SK-N-SH treated with all-trans-retinoic acid at 6 μM for 48 hours (cell line): ENCODE data around the gene KSR2.

Experiments
- ARNTL ChIP-seq: fragments of 450-650 bp; formaldehyde crosslinking; IDR thresholded peaks from 2 replicates; pipeline ENCODE4 v1.5.0; 2020; ENCODE audit warnings: low read depth, mild to moderate bottlenecking, moderate library complexity, borderline replicate concordance
- GLIS3 ChIP-seq: fragments of 250-450 bp; sonication (Bioruptor Pico); IDR thresholded peaks from 2 replicates; pipeline ENCODE4 v1.5.0; 2020; ENCODE audit warnings: mild to moderate bottlenecking, moderate library complexity
- ISL1 ChIP-seq: fragments of 250-450 bp; sonication (Bioruptor Pico); IDR thresholded peaks from 2 replicates; pipeline ENCODE4 v2.1.2; 2022; ENCODE audit warnings: mild to moderate bottlenecking, moderate library complexity
- OSR1 ChIP-seq: fragments of 250-450 bp; sonication (Bioruptor Pico); IDR thresholded peaks from 2 replicates; pipeline ENCODE4 v1.8.0; 2022; ENCODE audit warnings: moderate library complexity, mild to moderate bottlenecking, inconsistent platforms
- PATZ1 ChIP-seq: fragments of 250-450 bp; sonication (Bioruptor Pico); IDR thresholded peaks from 2 replicates; pipeline ENCODE4 v1.8.0; 2020; ENCODE audit warnings: mild to moderate bottlenecking, moderate library complexity, borderline replicate concordance
- RARB ChIP-seq: fragments of 250-450 bp; sonication (Bioruptor Pico); IDR thresholded peaks from 2 replicates; pipeline ENCODE4 v1.8.0; 2021; ENCODE audit warnings: mild to moderate bottlenecking, moderate library complexity
- TCF4 ChIP-seq: fragments of 250-450 bp; sonication (Bioruptor Pico); IDR thresholded peaks from 2 replicates; pipeline ENCODE4 v1.8.0; 2021; ENCODE audit warnings: mild to moderate bottlenecking, moderate library complexity, borderline replicate concordance
- TSHZ2 ChIP-seq: fragments of 250-450 bp; sonication (Bioruptor Pico); IDR thresholded peaks from 2 replicates; pipeline ENCODE4 v1.5.0; 2020; ENCODE audit warnings: mild to moderate bottlenecking, moderate library complexity
- ZC3H10 ChIP-seq: fragments of 250-450 bp; sonication (Bioruptor Pico); IDR thresholded peaks from 2 replicates; pipeline ENCODE4 v1.5.1; 2021; ENCODE audit warnings: mild to moderate bottlenecking, moderate library complexity
- ZFP3 ChIP-seq: fragments of 250-450 bp; sonication (Bioruptor Pico); IDR thresholded peaks from 2 replicates; pipeline ENCODE4 v1.5.0; 2020; ENCODE audit warnings: mild to moderate bottlenecking, moderate library complexity
- ZFP30 ChIP-seq: fragments of 450-650 bp; formaldehyde crosslinking; IDR thresholded peaks from 2 replicates; pipeline ENCODE4 v1.5.0; 2022; ENCODE audit warnings: mild to moderate bottlenecking, moderate library complexity

- TF ChIP-seq ARNTL (CRISPR knock-in tag) (no peak), ZFP30 (no peak), RARB (no peak), TCF4 (CRISPR knock-in tag) (no peak), PATZ1 (no peak), OSR1 (CRISPR knock-in tag) (no peak), GLIS3 (no peak), TSHZ2 (no peak), ZFP3 (no peak), ZC3H10 (no peak), ISL1 (no peak)
These were observed 483.9 kb downstream of the KSR2 start for GRCh38 chr12:117484901-117485300.
